Stimulated activated naive CD4-positive, alpha-beta T cell treated with Interleukin-2 at 50 U/mL for 16 hours (primary cell): ENCODE data around the gene PDZK1IP1.

Experiments used
- DNase-seq: peaks from one replicate; lab custom pipeline; 2025; lab: John Stamatoyannopoulos, UW

Gene PDZK1IP1

GRCh38 chr1:47137925-47138615, 51.8 kb downstream of the PDZK1IP1 start:
- DNase-seq, result no peak

DNA sequence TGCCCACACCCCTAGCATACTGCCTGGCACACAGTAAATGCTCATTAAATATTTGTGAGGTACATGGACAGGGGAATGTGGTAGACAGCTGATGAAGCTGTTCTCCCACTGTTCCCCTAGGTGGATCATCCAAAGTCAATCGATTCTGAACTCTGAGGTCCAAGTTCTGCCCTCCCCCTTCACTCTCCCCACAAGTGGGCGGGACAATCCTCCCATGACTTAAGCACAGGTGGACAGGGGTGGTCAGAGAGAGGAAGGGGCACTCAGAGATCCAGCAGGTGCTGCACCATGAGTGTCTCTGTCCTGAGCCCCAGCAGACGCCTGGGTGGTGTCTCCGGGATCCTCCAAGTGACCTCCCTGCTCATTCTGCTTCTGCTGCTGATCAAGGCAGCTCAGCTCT, 52.6 kb downstream of the PDZK1IP1 start, which contains the start of gene CYP4A22:
Gene CYP4A22, plus strand, starts transcription at position 244 of the 400 bp plus-strand sequence. Its CDS starts 45 bp downstream, at position 289.
- no peak for DNase-seq
